HG02938 (cell line): ENCODE data around the gene SPTBN1.
A peak's percentile ranks its signal among the peaks of the same experiment; 100 is the strongest.

Source experiments
- ATAC-seq: cut with Tn5 transposase; IDR thresholded peaks from one replicate; pipeline ENCODE4 v1.9.1; 2021; ENCODE audit warnings: mild to moderate bottlenecking, moderate library complexity; ENCODE audit not compliant: unreplicated experiment

SPTBN1 gene

GRCh38 chr2:54667266-54667639 is 211.1 kb downstream of the SPTBN1 start:
- no peak for ATAC-seq

- ATAC-seq: no peak
These were observed 211.9 kb downstream of the SPTBN1 start for GRCh38 chr2:54667726-54668650.

GRCh38 chr2:54668711-54669110 is 212.6 kb downstream of the SPTBN1 start:
- ATAC-seq: no peak

GRCh38 chr2:54669677-54670484 is 213.8 kb downstream of the SPTBN1 start:
- ATAC-seq: no peak

- ATAC-seq: no peak
These were observed 214.4 kb downstream of the SPTBN1 start for GRCh38 chr2:54670485-54671009.

GRCh38 chr2:54671010-54671409 is 214.9 kb downstream of the SPTBN1 start:
- no peak for ATAC-seq

- ATAC-seq: no peak
These were observed 215.9 kb downstream of the SPTBN1 start for GRCh38 chr2:54671875-54672589.

- peak; percentile 50 for ATAC-seq
These were observed 216.7 kb downstream of the SPTBN1 start for GRCh38 chr2:54672590-54673456.

GRCh38 chr2:54673501-54673998 is 217.4 kb downstream of the SPTBN1 start:
- peak; percentile 59 for ATAC-seq

- no peak for ATAC-seq
These were observed 219.2 kb downstream of the SPTBN1 start for GRCh38 chr2:54675281-54675680.

- no peak for ATAC-seq
These were observed 219.6 kb downstream of the SPTBN1 start for GRCh38 chr2:54675738-54676137.

GRCh38 chr2:54676656-54677055 is 220.5 kb downstream of the SPTBN1 start:
- no peak for ATAC-seq

GRCh38 chr2:54677476-54678265 is 221.5 kb downstream of the SPTBN1 start:
- ATAC-seq: no peak

- no peak for ATAC-seq
These were observed 222.6 kb downstream of the SPTBN1 start for GRCh38 chr2:54678719-54679118.

GRCh38 chr2:54680397-54681041 is 224.4 kb downstream of the SPTBN1 start:
- ATAC-seq: peak; percentile 60

GRCh38 chr2:54681416-54681815 is 225.3 kb downstream of the SPTBN1 start:
- ATAC-seq: no peak

- ATAC-seq: no peak
These were observed 227.5 kb downstream of the SPTBN1 start for GRCh38 chr2:54683596-54683995.

- ATAC-seq: no peak
These were observed 229.2 kb downstream of the SPTBN1 start for GRCh38 chr2:54685263-54685775.
